ENCODE data around the gene CCDC24.

GRCh38 chr1:43947061-43947873 is 44.1 kb upstream of the CCDC24 start:
- TF ChIP-seq CEBPB (IDR thresholded peaks at IDR 0.05; ENCODE audit: low read depth, low read length): no peak
- TF ChIP-seq CTCF (conservative IDR thresholded peaks at IDR 0.05; ENCODE audit: low read depth, low read length): no peak
- no peak for TF ChIP-seq POLR2A (IDR thresholded peaks at IDR 0.05; ENCODE audit: low read depth, low read length)
- no peak for TF ChIP-seq ELK1 (IDR thresholded peaks at IDR 0.05; ENCODE audit: borderline replicate concordance, low read depth, low read length)
- TF ChIP-seq CHD1 (IDR thresholded peaks at IDR 0.05; ENCODE audit: low read depth, low read length): no peak
- TF ChIP-seq SMC3 (IDR thresholded peaks at IDR 0.05; ENCODE audit: low read depth, low read length): no peak
- TF ChIP-seq NFE2L2 (IDR thresholded peaks at IDR 0.05; ENCODE audit: low read depth, low read length): no peak
